Endothelial cell of hepatic sinusoid (primary cell): Measurements from ENCODE around the gene HSD3B1.

Experiments used
- in situ Hi-C: cut with HindIII; loops from 2 replicates; pipeline ENCODE4 v1.10.0; 2017; ENCODE audit warnings: low sequenced_read_pairs

Gene HSD3B1

GRCh38 chr1:119506941-119507340 is at the start of gene HSD3B1:
TSS of gene HSD3B1 (plus strand) at chr1:119507210. CDS start at chr1:119507477, 267 bp downstream.
- in situ Hi-C loops = no loop called here

- in situ Hi-C loops = no loop called here
Observed at GRCh38 chr1:119462964-119463363, 44.0 kb upstream of the HSD3B1 start.

- in situ Hi-C loops = no loop called here
Observed at GRCh38 chr1:119463569-119463968, 43.4 kb upstream of the HSD3B1 start.

- in situ Hi-C loops = no loop called here
Observed at GRCh38 chr1:119466445-119466844, 40.6 kb upstream of the HSD3B1 start.

GRCh38 chr1:119467219-119467618 is 39.8 kb upstream of the HSD3B1 start:
- in situ Hi-C loops = no loop called here

GRCh38 chr1:119467857-119468668 is 38.9 kb upstream of the HSD3B1 start:
- in situ Hi-C loops = no loop called here

- in situ Hi-C loops = no loop called here
Observed at GRCh38 chr1:119469741-119470140, 37.3 kb upstream of the HSD3B1 start.

- in situ Hi-C loops = no loop called here
Observed at GRCh38 chr1:119470377-119470776, 36.6 kb upstream of the HSD3B1 start.

- in situ Hi-C loops = no loop called here
Observed at GRCh38 chr1:119470958-119471357, 36.1 kb upstream of the HSD3B1 start.

- in situ Hi-C loops = no loop called here
Observed at GRCh38 chr1:119471566-119471965, 35.4 kb upstream of the HSD3B1 start.

- in situ Hi-C loops = no loop called here
Observed at GRCh38 chr1:119472080-119472818, 34.8 kb upstream of the HSD3B1 start.

- in situ Hi-C loops = no loop called here
Observed at GRCh38 chr1:119472819-119473175, 34.2 kb upstream of the HSD3B1 start.

GRCh38 chr1:119475866-119476439 is 31.1 kb upstream of the HSD3B1 start:
- in situ Hi-C loops = no loop called here

- in situ Hi-C loops = no loop called here
Observed at GRCh38 chr1:119477710-119478109, 29.3 kb upstream of the HSD3B1 start.

- in situ Hi-C loops = no loop called here
Observed at GRCh38 chr1:119480175-119480574, 26.8 kb upstream of the HSD3B1 start.

GRCh38 chr1:119481951-119482350 is 25.1 kb upstream of the HSD3B1 start:
- in situ Hi-C loops = no loop called here

GRCh38 chr1:119482517-119483425 is 24.2 kb upstream of the HSD3B1 start:
- in situ Hi-C loops = no loop called here

GRCh38 chr1:119483441-119484200 is 23.4 kb upstream of the HSD3B1 start:
- in situ Hi-C loops = no loop called here

GRCh38 chr1:119485201-119485600 is 21.8 kb upstream of the HSD3B1 start:
- in situ Hi-C loops = no loop called here

GRCh38 chr1:119488216-119488615 is 18.8 kb upstream of the HSD3B1 start:
- in situ Hi-C loops = no loop called here
